ENCODE data around the gene BAIAP2. TPM values are rescaled to one million over a fixed set of nuclear protein-coding genes. Genes with fewer than 3 reads are reported as not detected.

Gene BAIAP2
- total RNA-seq, 1 experiment from 2014 or later = not detected

- H3K79me2 ChIP-seq (ENCODE audit: low read length) = no peaks in the 10 kb centered on the region
- peaks cover 5% of the 10 kb centered on the region for H3K4me1 ChIP-seq (ENCODE audit: low read length)
- no peak overlapping the region for H3K4me2 ChIP-seq (ENCODE audit: low read depth, low read length, poor library complexity, severe bottlenecking)
- H3K27me3 ChIP-seq (ENCODE audit: low read length) = no peaks in the 10 kb centered on the region
- H3K9me3 ChIP-seq (ENCODE audit: low read length) = no peaks in the 10 kb centered on the region
- no peak overlapping the region for H2AFZ ChIP-seq (ENCODE audit: low read length)
- no peaks in the 10 kb centered on the region for H3K9me2 ChIP-seq (replicated peaks; ENCODE audit: insufficient read depth, low read length)
- no peak overlapping the region for H3K4me3 ChIP-seq (ENCODE audit: low read length)
- H3K9ac ChIP-seq (ENCODE audit: low read length) = no peak overlapping the region
- no peaks in the 10 kb centered on the region for H4K20me1 ChIP-seq (ENCODE audit: insufficient read depth, low read depth, low read length)
- no peak for DNase-seq
- H3K36me3 ChIP-seq (ENCODE audit: insufficient read depth, low read length) = no peaks in the 10 kb centered on the region
- no peak overlapping the region for H3K27ac ChIP-seq (ENCODE audit: low read length)
Observed at GRCh38 chr17:81030741-81031565, 4.0 kb upstream of the BAIAP2 start.

GRCh38 chr17:81031566-81032550 is 3.1 kb upstream of the BAIAP2 start:
- no peaks in the 10 kb centered on the region for H3K79me2 ChIP-seq (ENCODE audit: low read length)

GRCh38 chr17:81032641-81033480 is 2.1 kb upstream of the BAIAP2 start:
- H3K27me3 ChIP-seq (ENCODE audit: low read length) = no peaks in the 10 kb centered on the region
- peaks cover 5% of the 10 kb centered on the region for H3K4me1 ChIP-seq (ENCODE audit: low read length)
- no peak for DNase-seq
- H3K4me3 ChIP-seq (ENCODE audit: low read length) = no peak overlapping the region
- no peaks in the 10 kb centered on the region for H4K20me1 ChIP-seq (ENCODE audit: insufficient read depth, low read depth, low read length)
- no peak overlapping the region for H3K4me2 ChIP-seq (ENCODE audit: low read depth, low read length, poor library complexity, severe bottlenecking)
- H3K79me2 ChIP-seq (ENCODE audit: low read length) = no peaks in the 10 kb centered on the region
- H2AFZ ChIP-seq (ENCODE audit: low read length) = no peak overlapping the region
- H3K9me3 ChIP-seq (ENCODE audit: low read length) = no peaks in the 10 kb centered on the region
- no peak overlapping the region for H3K9ac ChIP-seq (ENCODE audit: low read length)
- H3K36me3 ChIP-seq (ENCODE audit: insufficient read depth, low read length) = no peaks in the 10 kb centered on the region
- H3K9me2 ChIP-seq (replicated peaks; ENCODE audit: insufficient read depth, low read length) = no peaks in the 10 kb centered on the region
- no peak overlapping the region for H3K27ac ChIP-seq (ENCODE audit: low read length)

More at GRCh38 chr17:81031566-81032550, 3.1 kb upstream of the BAIAP2 start:
- no peaks in the 10 kb centered on the region for H4K20me1 ChIP-seq (ENCODE audit: insufficient read depth, low read depth, low read length)
- H3K9me2 ChIP-seq (replicated peaks; ENCODE audit: insufficient read depth, low read length) = no peaks in the 10 kb centered on the region
- no peak overlapping the region for H3K4me3 ChIP-seq (ENCODE audit: low read length)
- no peaks in the 10 kb centered on the region for H3K9me3 ChIP-seq (ENCODE audit: low read length)
- no peak overlapping the region for H3K27ac ChIP-seq (ENCODE audit: low read length)
- no peak overlapping the region for H2AFZ ChIP-seq (ENCODE audit: low read length)
- no peak overlapping the region for H3K9ac ChIP-seq (ENCODE audit: low read length)
- no peaks in the 10 kb centered on the region for H3K27me3 ChIP-seq (ENCODE audit: low read length)
- no peak for DNase-seq
- H3K4me2 ChIP-seq (ENCODE audit: low read depth, low read length, poor library complexity, severe bottlenecking) = no peak overlapping the region
- no peaks in the 10 kb centered on the region for H3K36me3 ChIP-seq (ENCODE audit: insufficient read depth, low read length)
- peaks cover 5% of the 10 kb centered on the region for H3K4me1 ChIP-seq (ENCODE audit: low read length)

- H3K4me3 ChIP-seq (ENCODE audit: low read length) = peak overlapping the region; percentile 60; the same call in 1 of the 2 replicates
- no peak overlapping the region for H3K27ac ChIP-seq (ENCODE audit: low read length)
- H3K36me3 ChIP-seq (ENCODE audit: insufficient read depth, low read length) = no peaks in the 10 kb centered on the region
- no peaks in the 10 kb centered on the region for H4K20me1 ChIP-seq (ENCODE audit: insufficient read depth, low read depth, low read length)
- no peaks in the 10 kb centered on the region for H3K27me3 ChIP-seq (ENCODE audit: low read length)
- H3K9ac ChIP-seq (ENCODE audit: low read length) = peak overlapping the region; percentile 56; the same call in 1 of the 2 replicates
- no peaks in the 10 kb centered on the region for H3K9me2 ChIP-seq (replicated peaks; ENCODE audit: insufficient read depth, low read length)
- peak overlapping the region; percentile 61 for H3K4me2 ChIP-seq (ENCODE audit: low read depth, low read length, poor library complexity, severe bottlenecking)
- DNase-seq = no peak
- H3K9me3 ChIP-seq (ENCODE audit: low read length) = no peaks in the 10 kb centered on the region
- H3K79me2 ChIP-seq (ENCODE audit: low read length) = no peaks in the 10 kb centered on the region
- H2AFZ ChIP-seq (ENCODE audit: low read length) = no peak overlapping the region
- peaks cover 5% of the 10 kb centered on the region for H3K4me1 ChIP-seq (ENCODE audit: low read length)
Observed at GRCh38 chr17:81033535-81034167, 1.3 kb upstream of the BAIAP2 start.

GRCh38 chr17:81034168-81034777 is 678 bp upstream of the BAIAP2 start:
- Histone ChIP-seq H2AFZ (ENCODE audit: low read length) (no peak overlapping the region), H4K20me1 (ENCODE audit: insufficient read depth, low read depth, low read length) (no peaks in the 10 kb centered on the region), H3K27ac (ENCODE audit: low read length) (no peak overlapping the region), H3K27me3 (ENCODE audit: low read length) (no peaks in the 10 kb centered on the region), H3K36me3 (ENCODE audit: insufficient read depth, low read length) (no peaks in the 10 kb centered on the region), H3K79me2 (ENCODE audit: low read length) (no peaks in the 10 kb centered on the region), H3K9me2 (replicated peaks; ENCODE audit: insufficient read depth, low read length) (no peaks in the 10 kb centered on the region), H3K4me1 (ENCODE audit: low read length) (peaks cover 5% of the 10 kb centered on the region), H3K4me3 (ENCODE audit: low read length) (peak overlapping the region; percentile 60), H3K9ac (ENCODE audit: low read length) (peak overlapping the region; percentile 56), H3K4me2 (ENCODE audit: low read depth, low read length, poor library complexity, severe bottlenecking) (peak overlapping the region; percentile 61), H3K9me3 (ENCODE audit: low read length) (no peaks in the 10 kb centered on the region)
- no peak for DNase-seq

GRCh38 chr17:81035521-81036196 is 708 bp downstream of the BAIAP2 start:
- Histone ChIP-seq H4K20me1 (ENCODE audit: insufficient read depth, low read depth, low read length) (no peaks in the 10 kb centered on the region), H3K4me2 (ENCODE audit: low read depth, low read length, poor library complexity, severe bottlenecking) (no peak overlapping the region), H3K4me3 (ENCODE audit: low read length) (no peak overlapping the region), H3K9me3 (ENCODE audit: low read length) (no peaks in the 10 kb centered on the region), H3K4me1 (ENCODE audit: low read length) (peaks cover 5% of the 10 kb centered on the region), H3K27me3 (ENCODE audit: low read length) (no peaks in the 10 kb centered on the region), H3K27ac (ENCODE audit: low read length) (no peak overlapping the region), H3K9me2 (replicated peaks; ENCODE audit: insufficient read depth, low read length) (no peaks in the 10 kb centered on the region), H2AFZ (ENCODE audit: low read length) (no peak overlapping the region), H3K36me3 (ENCODE audit: insufficient read depth, low read length) (no peaks in the 10 kb centered on the region), H3K9ac (ENCODE audit: low read length) (no peak overlapping the region), H3K79me2 (ENCODE audit: low read length) (no peaks in the 10 kb centered on the region)
- no peak for DNase-seq

All from Karpas-422 (cell line).